Measurements from ENCODE around the gene PPP1R12A. TPM values are rescaled to one million over a fixed set of nuclear protein-coding genes. Genes with fewer than 3 reads are reported as not detected.

The PPP1R12A gene
- total RNA-seq, 2 donors from 2014 or later = 57.5 to 79.2 TPM

DNA sequence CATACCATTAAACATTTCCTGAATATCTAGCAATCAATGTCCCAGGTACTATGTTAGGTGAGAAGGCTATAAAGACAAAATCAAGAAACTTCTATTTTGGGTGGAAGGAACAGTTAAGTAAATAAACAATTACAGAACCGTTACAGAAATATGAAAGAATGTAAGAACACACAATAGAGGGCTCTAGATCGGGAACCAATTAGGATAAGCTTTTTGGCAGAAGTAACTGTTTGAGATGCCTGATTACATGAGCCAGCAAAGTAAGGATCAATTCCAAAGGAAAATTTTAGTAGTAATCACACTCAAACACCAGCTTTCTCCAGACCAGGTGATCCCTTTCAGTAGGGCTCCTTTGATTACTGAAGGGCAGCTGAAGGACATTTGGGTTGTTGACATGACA, 33.9 kb downstream of the PPP1R12A start:
- no peak overlapping the region for H3K9ac ChIP-seq (ENCODE audit: low read depth in 2 of 2, low read length in 2 of 2)

DNA sequence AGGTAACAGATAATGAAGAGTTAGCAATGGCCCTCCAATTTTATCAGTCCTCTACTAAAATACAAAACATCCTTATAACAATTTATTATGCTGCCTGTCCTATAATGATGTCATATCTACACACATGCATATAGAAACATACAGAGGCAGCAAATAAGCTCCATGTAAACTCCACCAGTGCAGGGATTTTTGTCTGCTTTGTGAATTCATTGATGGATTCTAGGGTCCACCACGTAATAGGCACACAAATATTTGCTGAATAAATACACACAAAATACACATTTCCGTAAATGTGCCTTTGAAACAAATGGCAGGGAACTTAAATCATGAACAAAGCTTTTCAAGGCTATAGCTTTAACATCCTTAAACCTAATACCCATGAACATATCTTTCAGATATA, 34.7 kb downstream of the PPP1R12A start:
- TF ChIP-seq, protein P1, sequence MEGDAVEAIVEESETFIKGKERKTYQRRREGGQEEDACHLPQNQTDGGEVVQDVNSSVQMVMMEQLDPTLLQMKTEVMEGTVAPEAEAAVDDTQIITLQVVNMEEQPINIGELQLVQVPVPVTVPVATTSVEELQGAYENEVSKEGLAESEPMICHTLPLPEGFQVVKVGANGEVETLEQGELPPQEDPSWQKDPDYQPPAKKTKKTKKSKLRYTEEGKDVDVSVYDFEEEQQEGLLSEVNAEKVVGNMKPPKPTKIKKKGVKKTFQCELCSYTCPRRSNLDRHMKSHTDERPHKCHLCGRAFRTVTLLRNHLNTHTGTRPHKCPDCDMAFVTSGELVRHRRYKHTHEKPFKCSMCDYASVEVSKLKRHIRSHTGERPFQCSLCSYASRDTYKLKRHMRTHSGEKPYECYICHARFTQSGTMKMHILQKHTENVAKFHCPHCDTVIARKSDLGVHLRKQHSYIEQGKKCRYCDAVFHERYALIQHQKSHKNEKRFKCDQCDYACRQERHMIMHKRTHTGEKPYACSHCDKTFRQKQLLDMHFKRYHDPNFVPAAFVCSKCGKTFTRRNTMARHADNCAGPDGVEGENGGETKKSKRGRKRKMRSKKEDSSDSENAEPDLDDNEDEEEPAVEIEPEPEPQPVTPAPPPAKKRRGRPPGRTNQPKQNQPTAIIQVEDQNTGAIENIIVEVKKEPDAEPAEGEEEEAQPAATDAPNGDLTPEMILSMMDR (IDR thresholded peaks at IDR 0.05) = no peak
- H3K9me3 ChIP-seq = no peaks in the 10 kb centered on the region
- H3K9ac ChIP-seq (ENCODE audit: low read depth in 2 of 2, low read length in 2 of 2) = no peak overlapping the region
- DNase-seq = no peak
- no peak overlapping the region for H3K4me3 ChIP-seq
- intact Hi-C loops (cut with DNase I) = no loop called here
- H3K4me1 ChIP-seq = no peaks in the 10 kb centered on the region
- H3K27ac ChIP-seq = no peak overlapping the region
- H3K27me3 ChIP-seq = no peaks in the 10 kb centered on the region
- H3K36me3 ChIP-seq = no peaks in the 10 kb centered on the region

More for the DNA sequence above, 33.9 kb downstream of the PPP1R12A start:
- Histone ChIP-seq H3K4me3 (no peak overlapping the region), H3K27ac (no peak overlapping the region), H3K27me3 (no peaks in the 10 kb centered on the region), H3K4me1 (no peaks in the 10 kb centered on the region), H3K9me3 (no peaks in the 10 kb centered on the region), H3K36me3 (no peaks in the 10 kb centered on the region)
- intact Hi-C loops (cut with DNase I) = no loop called here
- no peak for DNase-seq
- TF ChIP-seq, protein P1 (IDR thresholded peaks at IDR 0.05) = no peak

DNA sequence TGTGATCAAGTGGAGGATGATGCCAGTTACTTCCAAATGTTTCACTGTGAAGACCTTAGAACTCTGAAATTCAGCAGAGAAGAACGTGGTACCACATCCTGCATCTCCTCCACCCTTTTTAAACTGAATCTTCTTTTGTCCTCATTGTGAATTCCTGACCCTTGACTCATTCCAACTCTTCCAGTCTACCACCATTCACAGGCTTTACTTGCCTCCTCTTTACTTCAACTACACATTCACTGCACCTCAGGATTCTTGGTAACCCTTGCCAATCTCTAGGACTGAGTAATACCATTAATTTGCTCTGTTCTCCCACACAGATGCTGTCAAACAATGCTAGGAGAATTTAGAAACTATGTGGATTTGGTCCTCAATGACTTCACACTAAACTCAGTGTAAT, 37.3 kb downstream of the PPP1R12A start:
- H3K4me1 ChIP-seq = no peaks in the 10 kb centered on the region
- H3K36me3 ChIP-seq = no peaks in the 10 kb centered on the region
- TF ChIP-seq, protein P1 (IDR thresholded peaks at IDR 0.05) = no peak
- H3K9ac ChIP-seq (ENCODE audit: low read depth in 2 of 2, low read length in 2 of 2) = no peak overlapping the region
- H3K27ac ChIP-seq = no peak overlapping the region
- H3K27me3 ChIP-seq = no peaks in the 10 kb centered on the region
- DNase-seq = no peak
- intact Hi-C loops (cut with DNase I) = loop anchor here (10.0 kb wide), 1 partner anchor 287 kb away; no protein-coding TSS in a partner anchor
- no peaks in the 10 kb centered on the region for H3K9me3 ChIP-seq
- no peak overlapping the region for H3K4me3 ChIP-seq

DNA sequence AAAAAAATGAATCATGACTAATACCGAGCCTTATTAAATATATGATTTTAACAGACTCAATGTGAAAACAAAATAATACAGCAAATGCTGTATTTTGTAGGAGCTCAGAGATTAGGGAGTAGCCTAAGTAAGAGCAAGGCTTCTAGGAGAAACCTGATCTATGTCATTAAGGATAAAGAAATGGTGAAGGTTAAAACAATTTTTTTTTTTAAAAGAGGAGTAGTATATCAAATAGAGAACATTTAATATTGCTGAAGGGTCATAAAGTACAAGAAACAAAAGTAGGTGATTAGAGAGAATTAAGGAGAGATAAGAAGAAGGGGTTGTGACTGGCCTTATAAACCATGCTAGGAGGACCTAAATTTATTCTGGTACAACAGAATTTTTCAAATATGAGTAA, 39.1 kb downstream of the PPP1R12A start:
- Histone ChIP-seq H3K9ac (ENCODE audit: low read depth in 2 of 2, low read length in 2 of 2) (no peak overlapping the region), H3K36me3 (no peaks in the 10 kb centered on the region), H3K4me1 (no peaks in the 10 kb centered on the region), H3K4me3 (no peak overlapping the region), H3K27me3 (no peaks in the 10 kb centered on the region), H3K27ac (no peak overlapping the region), H3K9me3 (no peaks in the 10 kb centered on the region)
- intact Hi-C loops (cut with DNase I) = loop anchor here (10.0 kb wide), 1 partner anchor 289 kb away; no protein-coding TSS in a partner anchor
- no peak for DNase-seq
- TF ChIP-seq, protein P1 (IDR thresholded peaks at IDR 0.05) = no peak

DNA sequence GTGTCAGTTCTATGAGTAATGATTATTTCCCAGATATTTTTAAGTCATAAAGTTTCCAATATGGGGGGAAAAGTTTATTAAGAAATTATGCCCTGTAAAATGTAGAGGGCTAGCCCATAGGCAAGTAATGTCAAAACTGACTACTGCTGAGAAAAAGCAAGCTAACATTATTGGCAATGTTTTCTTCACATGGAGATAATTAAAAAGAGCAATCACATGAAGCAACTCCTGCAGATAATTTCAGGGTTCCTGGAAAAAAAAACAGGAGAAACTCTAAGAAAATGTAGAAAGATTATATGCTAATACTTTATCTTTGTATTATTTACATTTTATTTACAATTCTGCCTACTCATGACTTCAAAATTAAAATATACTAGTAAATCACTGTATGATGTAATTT, 39.8 kb downstream of the PPP1R12A start:
- Histone ChIP-seq H3K4me1 (no peaks in the 10 kb centered on the region), H3K9me3 (no peaks in the 10 kb centered on the region), H3K9ac (ENCODE audit: low read depth in 2 of 2, low read length in 2 of 2) (no peak overlapping the region), H3K27me3 (no peaks in the 10 kb centered on the region), H3K36me3 (no peaks in the 10 kb centered on the region), H3K27ac (no peak overlapping the region), H3K4me3 (no peak overlapping the region)
- no peak for DNase-seq
- TF ChIP-seq, protein P1 (IDR thresholded peaks at IDR 0.05) = no peak
- intact Hi-C loops (cut with DNase I) = loop anchor here (10.0 kb wide), 1 partner anchor 290 kb away; no protein-coding TSS in a partner anchor
